ENCODE data around the gene THSD7A. TPM values are rescaled to one million over a fixed set of nuclear protein-coding genes. Genes with fewer than 3 reads are reported as not detected.

The THSD7A gene
- total RNA-seq, 1 donor from 2014 or later: 10.1 TPM

DNA sequence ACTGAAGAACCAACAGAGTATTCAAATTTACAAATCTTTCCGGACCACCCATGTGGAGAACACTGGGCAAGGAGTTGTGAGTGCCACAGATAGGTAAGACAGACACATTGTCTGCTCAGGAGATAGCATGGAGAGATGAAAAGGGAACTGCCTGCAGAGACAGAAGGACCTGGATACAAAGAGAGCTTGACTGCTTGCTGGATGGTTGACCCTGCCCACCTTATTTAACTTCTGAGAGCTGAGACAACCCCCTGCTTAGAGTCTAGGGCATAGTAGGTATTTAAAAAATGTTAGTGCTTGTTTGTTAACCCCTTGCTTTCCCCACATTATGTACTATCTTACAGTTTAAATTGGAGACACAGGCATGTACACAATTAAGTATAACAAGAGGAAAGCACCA, 314.1 kb downstream of the THSD7A start:
- no peak for DNase-seq (ENCODE audit: low spot score in 2 of 2)
- no peaks in the 10 kb centered on the region for H3K27me3 ChIP-seq
- H3K4me1 ChIP-seq: no peaks in the 10 kb centered on the region
- H3K36me3 ChIP-seq: no peaks in the 10 kb centered on the region
- TF ChIP-seq CTCF (IDR thresholded peaks at IDR 0.05): no peak
- no peak overlapping the region for H3K27ac ChIP-seq
- H3K4me3 ChIP-seq: no peak overlapping the region
- intact Hi-C loops (cut with DNase I): no loop called here
- H3K9me3 ChIP-seq: no peaks in the 10 kb centered on the region

- no peak overlapping the region for H3K4me3 ChIP-seq
- intact Hi-C loops (cut with DNase I): no loop called here
Observed at GRCh38 chr7:11516328-11516727, 315.7 kb downstream of the THSD7A start.

DNA sequence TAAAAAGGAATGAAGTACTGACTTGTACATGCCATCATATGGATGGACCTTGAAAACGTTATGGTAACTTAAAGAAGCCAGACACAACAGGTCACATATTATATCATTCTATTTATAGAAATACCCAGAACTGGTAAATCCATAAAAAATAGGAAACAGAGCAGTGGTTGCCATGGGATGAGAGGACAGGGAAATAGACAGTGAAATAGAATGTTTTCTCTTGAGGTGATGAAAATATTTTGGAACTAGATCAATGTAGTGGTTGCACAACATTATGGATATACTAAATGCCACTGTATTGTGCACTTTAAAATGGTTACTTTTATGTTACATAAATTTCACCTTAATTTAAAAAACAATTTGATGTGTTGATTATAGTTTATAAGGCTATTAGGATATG, 318.5 kb downstream of the THSD7A start:
- no peak for TF ChIP-seq CTCF (IDR thresholded peaks at IDR 0.05)
- Histone ChIP-seq H3K4me1 (no peaks in the 10 kb centered on the region), H3K27me3 (no peaks in the 10 kb centered on the region), H3K4me3 (no peak overlapping the region), H3K27ac (no peak overlapping the region), H3K9me3 (no peaks in the 10 kb centered on the region), H3K36me3 (no peaks in the 10 kb centered on the region)
- intact Hi-C loops (cut with DNase I): no loop called here
- DNase-seq (ENCODE audit: low spot score in 2 of 2): no peak

More at GRCh38 chr7:11516328-11516727, 315.7 kb downstream of the THSD7A start:
- Histone ChIP-seq H3K27ac (no peak overlapping the region), H3K27me3 (no peaks in the 10 kb centered on the region), H3K36me3 (no peaks in the 10 kb centered on the region), H3K4me1 (no peaks in the 10 kb centered on the region), H3K9me3 (no peaks in the 10 kb centered on the region)
- no peak for DNase-seq (ENCODE audit: low spot score in 2 of 2)
- no peak for TF ChIP-seq CTCF (IDR thresholded peaks at IDR 0.05)

GRCh38 chr7:11507929-11508328, 324.1 kb downstream of the THSD7A start:
- Histone ChIP-seq H3K4me1 (no peaks in the 10 kb centered on the region), H3K27ac (no peak overlapping the region), H3K9me3 (no peaks in the 10 kb centered on the region), H3K27me3 (no peaks in the 10 kb centered on the region), H3K4me3 (no peak overlapping the region), H3K36me3 (no peaks in the 10 kb centered on the region)
- DNase-seq (ENCODE audit: low spot score in 2 of 2): no peak
- intact Hi-C loops (cut with DNase I): no loop called here
- no peak for TF ChIP-seq CTCF (IDR thresholded peaks at IDR 0.05)

DNA sequence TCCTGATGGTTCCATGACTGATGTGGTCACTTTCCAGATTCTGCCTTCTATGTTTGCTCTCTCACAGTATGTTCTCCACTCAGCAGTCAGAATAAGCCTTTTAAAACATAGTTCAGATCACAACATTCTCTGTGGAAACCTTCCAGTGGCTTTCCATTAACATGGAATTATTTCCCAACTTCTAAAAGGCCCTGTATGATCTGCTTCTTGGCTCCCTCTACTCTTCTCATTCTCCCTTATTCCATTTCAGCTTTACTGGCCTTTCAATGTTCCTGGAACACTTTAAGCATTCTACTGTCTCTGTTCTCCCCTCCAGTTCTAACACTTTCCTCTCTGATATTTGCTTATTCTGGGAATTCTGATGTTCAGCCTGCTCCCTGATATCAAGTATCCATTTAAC, 325.6 kb downstream of the THSD7A start:
- no peaks in the 10 kb centered on the region for H3K9me3 ChIP-seq
- no peak overlapping the region for H3K4me3 ChIP-seq
- H3K27me3 ChIP-seq: no peaks in the 10 kb centered on the region
- intact Hi-C loops (cut with DNase I): no loop called here
- DNase-seq (ENCODE audit: low spot score in 2 of 2): no peak
- H3K27ac ChIP-seq: no peak overlapping the region
- no peaks in the 10 kb centered on the region for H3K36me3 ChIP-seq
- no peak for TF ChIP-seq CTCF (IDR thresholded peaks at IDR 0.05)
- no peaks in the 10 kb centered on the region for H3K4me1 ChIP-seq

DNA sequence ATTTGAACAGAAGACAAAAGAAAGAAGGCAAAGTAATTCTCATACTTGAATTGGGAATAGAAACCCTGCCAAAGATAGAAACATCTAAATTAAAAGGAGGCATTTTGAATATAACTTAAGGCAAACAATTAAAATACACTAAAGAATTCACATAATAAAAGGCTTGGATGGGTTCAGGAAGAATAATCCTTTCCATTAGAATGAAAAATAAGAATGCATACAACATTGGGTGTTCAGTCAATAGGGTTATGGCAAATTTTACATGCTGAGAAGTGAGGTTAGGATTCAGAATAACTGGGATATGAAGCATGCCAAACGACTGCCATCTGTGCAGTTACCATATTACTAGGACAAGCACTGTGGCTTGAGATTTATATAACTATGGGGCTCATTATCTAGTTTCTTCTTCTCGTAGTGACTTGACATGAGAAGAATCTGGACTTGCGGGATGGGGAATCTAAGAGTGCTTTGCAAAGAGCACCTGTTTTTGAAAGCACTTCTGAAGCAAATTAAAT, 326.5 kb downstream of the THSD7A start:
- no peaks in the 10 kb centered on the region for H3K27me3 ChIP-seq
- TF ChIP-seq CTCF (IDR thresholded peaks at IDR 0.05): no peak

More for the DNA sequence above, 326.5 kb downstream of the THSD7A start:
- H3K9me3 ChIP-seq: no peaks in the 10 kb centered on the region
- H3K36me3 ChIP-seq: no peaks in the 10 kb centered on the region
- no peaks in the 10 kb centered on the region for H3K4me1 ChIP-seq
- no peak for DNase-seq (ENCODE audit: low spot score in 2 of 2)
- H3K27ac ChIP-seq: no peak overlapping the region
- no peak overlapping the region for H3K4me3 ChIP-seq
- intact Hi-C loops (cut with DNase I): no loop called here
